Measurements from ENCODE around the gene PRDM4. TPM values are rescaled to one million over a fixed set of nuclear protein-coding genes. Genes with fewer than 3 reads are reported as not detected.

The PRDM4 gene, protein sequence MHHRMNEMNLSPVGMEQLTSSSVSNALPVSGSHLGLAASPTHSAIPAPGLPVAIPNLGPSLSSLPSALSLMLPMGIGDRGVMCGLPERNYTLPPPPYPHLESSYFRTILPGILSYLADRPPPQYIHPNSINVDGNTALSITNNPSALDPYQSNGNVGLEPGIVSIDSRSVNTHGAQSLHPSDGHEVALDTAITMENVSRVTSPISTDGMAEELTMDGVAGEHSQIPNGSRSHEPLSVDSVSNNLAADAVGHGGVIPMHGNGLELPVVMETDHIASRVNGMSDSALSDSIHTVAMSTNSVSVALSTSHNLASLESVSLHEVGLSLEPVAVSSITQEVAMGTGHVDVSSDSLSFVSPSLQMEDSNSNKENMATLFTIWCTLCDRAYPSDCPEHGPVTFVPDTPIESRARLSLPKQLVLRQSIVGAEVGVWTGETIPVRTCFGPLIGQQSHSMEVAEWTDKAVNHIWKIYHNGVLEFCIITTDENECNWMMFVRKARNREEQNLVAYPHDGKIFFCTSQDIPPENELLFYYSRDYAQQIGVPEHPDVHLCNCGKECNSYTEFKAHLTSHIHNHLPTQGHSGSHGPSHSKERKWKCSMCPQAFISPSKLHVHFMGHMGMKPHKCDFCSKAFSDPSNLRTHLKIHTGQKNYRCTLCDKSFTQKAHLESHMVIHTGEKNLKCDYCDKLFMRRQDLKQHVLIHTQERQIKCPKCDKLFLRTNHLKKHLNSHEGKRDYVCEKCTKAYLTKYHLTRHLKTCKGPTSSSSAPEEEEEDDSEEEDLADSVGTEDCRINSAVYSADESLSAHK
- total RNA-seq (2012; rRNA removed) (26.1 and 26.7 TPM in 2 replicates), polyA plus RNA-seq (2012; rRNA removed) (18.1 and 20.1 TPM in 2 replicates), Bru-seq, nascent RNA (percentile 88 among the genes with signal in this experiment), BruChase-seq, experiment 1, labeled RNA remaining after a 6-hour chase (percentile 71 among the genes with signal in this experiment), BruChase-seq, experiment 2, labeled RNA remaining after a 2-hour chase (percentile 78 among the genes with signal in this experiment)
- polyA plus RNA-seq (2012; cell fraction: cytosol; rRNA removed): 9.4 and 10.3 TPM in 2 replicates
- 12.3 and 31.3 TPM in 2 replicates for polyA plus RNA-seq (2012; cell fraction: nucleus; rRNA removed; ENCODE audit: low replicate concordance)
- long read RNA-seq, full-length matches to known transcripts: 15 of 30 reads
- long read RNA-seq, partial matches to known transcripts: 11 of 30 reads
- long read RNA-seq, other reads (novel, unspliced or antisense): 4 of 30 reads

DNA sequence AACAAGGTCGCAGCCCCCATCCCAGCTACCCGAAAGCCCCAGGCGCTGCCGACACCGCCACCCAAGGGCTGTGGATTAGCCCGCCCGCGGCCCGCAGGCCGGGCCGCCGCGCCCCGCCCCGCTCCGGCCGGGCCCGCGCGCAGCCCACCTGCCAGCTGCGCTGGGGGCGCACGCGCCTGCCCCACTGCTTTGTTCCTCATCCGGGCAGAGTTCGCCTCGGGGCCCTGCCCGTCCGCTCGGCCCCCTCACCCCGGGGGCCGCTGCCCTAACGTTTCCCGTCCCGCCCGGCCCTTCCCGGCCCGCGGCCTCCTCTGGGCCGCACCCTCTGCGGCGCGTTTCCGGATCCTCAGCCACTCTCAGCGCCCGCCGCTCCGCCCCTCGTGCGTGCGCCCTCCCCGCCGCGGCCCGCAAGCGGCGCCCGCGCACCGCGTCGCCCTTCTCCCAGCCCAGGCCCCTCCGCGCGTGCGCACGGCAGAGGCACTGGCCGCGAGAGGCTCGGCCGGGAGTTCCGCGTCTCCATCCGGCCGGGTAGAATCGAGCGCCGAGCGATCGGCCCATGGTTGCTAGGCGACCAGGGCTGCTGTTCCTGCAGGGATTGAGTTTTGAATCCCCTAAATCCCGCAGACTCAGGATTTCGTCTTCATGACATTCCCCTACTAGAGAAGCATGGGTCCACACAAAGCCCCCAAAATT, at the start of gene PRDM4:
Gene PRDM4, minus strand, starts transcription at position 329 of the 693 bp plus-strand sequence. CDS start 622 bp downstream, outside the sequence.
- peak within 1 kb of the TSS; percentile 31; the same call in 1 of the 2 replicates for H2AK5ac ChIP-seq (ENCODE audit: low read depth, low read length)
- H4K5ac ChIP-seq (ENCODE audit: low read depth, low read length): peak within 1 kb of the TSS; percentile 43
- H3K23ac ChIP-seq (ENCODE audit: low read depth, low read length): peak within 1 kb of the TSS; percentile 98
- WGBS, 2 experiments (ENCODE audit: extremely low coverage in 2 of 2, insufficient read length in 1 of 2): 1% methylated on average over 31 of the region's 83 CpGs; no CpG with 5 or more reads in 1 of the 2 experiments
- peak within 1 kb of the TSS; percentile 66 for H3K27ac ChIP-seq (ENCODE audit: insufficient read depth, low read length)
- H3K9me1 ChIP-seq (ENCODE audit: insufficient read depth, low read length): peaks cover 8% of the 10 kb centered on the region; the same call in 1 of the 2 replicates
- H3K36me3 ChIP-seq (ENCODE audit: control insufficient read depth, insufficient read depth, low read length): peaks cover 6% of the 10 kb centered on the region
- H3K9ac ChIP-seq (ENCODE audit: low read depth, low read length): peak within 1 kb of the TSS; percentile 95
- H3K27me3 ChIP-seq (ENCODE audit: control insufficient read depth, insufficient read depth, low read length): peaks cover 2% of the 10 kb centered on the region; the same call in 1 of the 2 replicates
- ChIA-PET POLR2A (ENCODE audit: unreplicated experiment) (no interaction called here), CTCF (no interaction called here)
- H4K8ac ChIP-seq (ENCODE audit: low read depth in 2 of 2, low read length in 2 of 2): peak within 1 kb of the TSS; percentile 75 to 87
- H3K9me3 ChIP-seq (ENCODE audit: control insufficient read depth, insufficient read depth, low read length): no peaks in the 10 kb centered on the region
- peaks cover 13 to 18% of the 10 kb centered on the region in 2 experiments; a peak in 3 of 4 replicates for H3K79me1 ChIP-seq (ENCODE audit: low read depth in 1 of 2, low read length in 2 of 2)
- H2AK9ac ChIP-seq (replicated peaks; ENCODE audit: low read depth, low read length, poor library complexity): peak within 1 kb of the TSS; percentile 87
- H3K4ac ChIP-seq (ENCODE audit: low read depth, low read length): peak within 1 kb of the TSS; percentile 64
- no TSS peak for BruUV-seq (replicated peaks)
- DNase-seq (peak; percentile 93), ATAC-seq (ENCODE audit: low read depth) (peak; percentile 97)
- H3K4me2 ChIP-seq (ENCODE audit: low read depth, low read length): peak within 1 kb of the TSS; percentile 96
- H4K91ac ChIP-seq (ENCODE audit: insufficient read depth, low read depth, low read length): peak within 1 kb of the TSS; percentile 35
- peak within 1 kb of the TSS; percentile 26 for H2BK5ac ChIP-seq (ENCODE audit: low read depth, low read length, poor library complexity, severe bottlenecking)
- H3K4me1 ChIP-seq (ENCODE audit: control insufficient read depth, insufficient read depth, low read length): peaks cover 3% of the 10 kb centered on the region
- peak within 1 kb of the TSS; percentile 64 for H3K14ac ChIP-seq (replicated peaks; ENCODE audit: low read depth, low read length)
- H2BK15ac ChIP-seq (ENCODE audit: low read depth, low read length): no peak within 1 kb of the TSS
- H2AFZ ChIP-seq (replicated peaks; ENCODE audit: low read length, poor library complexity): peak within 1 kb of the TSS; percentile 93
- no peak within 1 kb of the TSS for H2BK20ac ChIP-seq (ENCODE audit: low read depth, low read length)
- H3K56ac ChIP-seq (ENCODE audit: extremely low read depth, insufficient read depth, low read length): peak within 1 kb of the TSS; percentile 58
- H2BK120ac ChIP-seq (ENCODE audit: low read depth, low read length): no peak within 1 kb of the TSS; the same call in 1 of the 2 replicates
- H3K4me3 ChIP-seq (ENCODE audit: insufficient read depth, low read depth, low read length): peak within 1 kb of the TSS; percentile 89
- dilution Hi-C loops (cut with HindIII; ENCODE audit: low sequenced_read_pairs, unreplicated experiment) (no loop called here), in situ Hi-C loops (cut with MboI; ENCODE audit: low sequenced_read_pairs) (no loop called here), intact Hi-C loops (cut with micrococcal nuclease) (loop anchor here (1.0 kb wide), 1 partner anchor 124 kb away; no protein-coding TSS in a partner anchor)
- H4K20me1 ChIP-seq (ENCODE audit: insufficient read depth, low read length): peaks cover 24% of the 10 kb centered on the region; the same call in 1 of the 2 replicates
- H3K18ac ChIP-seq (ENCODE audit: low read depth, low read length): no peak within 1 kb of the TSS
- TF ChIP-seq, protein P1, sequence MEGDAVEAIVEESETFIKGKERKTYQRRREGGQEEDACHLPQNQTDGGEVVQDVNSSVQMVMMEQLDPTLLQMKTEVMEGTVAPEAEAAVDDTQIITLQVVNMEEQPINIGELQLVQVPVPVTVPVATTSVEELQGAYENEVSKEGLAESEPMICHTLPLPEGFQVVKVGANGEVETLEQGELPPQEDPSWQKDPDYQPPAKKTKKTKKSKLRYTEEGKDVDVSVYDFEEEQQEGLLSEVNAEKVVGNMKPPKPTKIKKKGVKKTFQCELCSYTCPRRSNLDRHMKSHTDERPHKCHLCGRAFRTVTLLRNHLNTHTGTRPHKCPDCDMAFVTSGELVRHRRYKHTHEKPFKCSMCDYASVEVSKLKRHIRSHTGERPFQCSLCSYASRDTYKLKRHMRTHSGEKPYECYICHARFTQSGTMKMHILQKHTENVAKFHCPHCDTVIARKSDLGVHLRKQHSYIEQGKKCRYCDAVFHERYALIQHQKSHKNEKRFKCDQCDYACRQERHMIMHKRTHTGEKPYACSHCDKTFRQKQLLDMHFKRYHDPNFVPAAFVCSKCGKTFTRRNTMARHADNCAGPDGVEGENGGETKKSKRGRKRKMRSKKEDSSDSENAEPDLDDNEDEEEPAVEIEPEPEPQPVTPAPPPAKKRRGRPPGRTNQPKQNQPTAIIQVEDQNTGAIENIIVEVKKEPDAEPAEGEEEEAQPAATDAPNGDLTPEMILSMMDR (conservative IDR thresholded peaks at IDR 0.05; ENCODE audit: low read depth, low read length): peak; percentile 59
- peak; percentile 57 for TF ChIP-seq RAD21 (IDR thresholded peaks at IDR 0.05; ENCODE audit: low read length)
- TF ChIP-seq, protein P2, sequence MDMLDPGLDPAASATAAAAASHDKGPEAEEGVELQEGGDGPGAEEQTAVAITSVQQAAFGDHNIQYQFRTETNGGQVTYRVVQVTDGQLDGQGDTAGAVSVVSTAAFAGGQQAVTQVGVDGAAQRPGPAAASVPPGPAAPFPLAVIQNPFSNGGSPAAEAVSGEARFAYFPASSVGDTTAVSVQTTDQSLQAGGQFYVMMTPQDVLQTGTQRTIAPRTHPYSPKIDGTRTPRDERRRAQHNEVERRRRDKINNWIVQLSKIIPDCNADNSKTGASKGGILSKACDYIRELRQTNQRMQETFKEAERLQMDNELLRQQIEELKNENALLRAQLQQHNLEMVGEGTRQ (IDR thresholded peaks at IDR 0.05; ENCODE audit: low read depth, low read length): peak; percentile 49
- 0 out of 2 replicates have a peak, but pooled peaks have one; percentile 24 for TF ChIP-seq FOS (IDR thresholded peaks at IDR 0.05; ENCODE audit: low read depth, low read length)
- peak; percentile 96 for TF ChIP-seq POLR2A (IDR thresholded peaks at IDR 0.05; ENCODE audit: low read depth, low read length)
- no peak for TF ChIP-seq RCOR1 (IDR thresholded peaks at IDR 0.05; ENCODE audit: insufficient replicate concordance, low read length)
- TF ChIP-seq MAZ (IDR thresholded peaks at IDR 0.05; ENCODE audit: borderline replicate concordance, low read depth, low read length): peak; percentile 95
- TF ChIP-seq BHLHE40 (IDR thresholded peaks at IDR 0.05; ENCODE audit: low read depth, low read length): peak; percentile 72
- no peak; the same call in 1 of the 2 replicates for TF ChIP-seq MAFK (IDR thresholded peaks at IDR 0.05; ENCODE audit: low read depth, low read length)
- TF ChIP-seq MXI1 (IDR thresholded peaks at IDR 0.05; ENCODE audit: borderline replicate concordance, low read depth, low read length): peak; percentile 93
